Esophagus squamous epithelium (tissue), 4 donors: ENCODE data around the gene TAS1R2.

Experiments
- CTCF ChIP-seq, 6 experiments: fragments of 450-650 bp in 4 of 6; fragments of 200-600 bp in 2 of 6; sonication (generic) in 2 of 6; IDR thresholded peaks; one replicate each; pipeline ENCODE4 v1.5.1; 2016 to 2019; ENCODE audit warnings: antibody characterized with exemption in 6 of 6, mild to moderate bottlenecking in 4 of 6, moderate library complexity in 4 of 6
- POLR2A ChIP-seq, 4 donors: fragments of 450-650 bp; IDR thresholded peaks; one replicate each; pipeline ENCODE4 v1.6.1; 2017; ENCODE audit warnings: antibody characterized with exemption in 4 of 4, mild to moderate bottlenecking in 4 of 4, moderate library complexity in 3 of 4

- TF ChIP-seq CTCF (IDR thresholded peaks at IDR 0.05) (no peak), POLR2A (IDR thresholded peaks at IDR 0.05) (no peak)
These were observed 42.1 kb downstream of the TAS1R2 start for GRCh38 chr1:18817316-18817715.
